ENCODE data around the gene RAB11A. TPM values are rescaled to one million over a fixed set of nuclear protein-coding genes. Genes with fewer than 3 reads are reported as not detected.

The RAB11A gene
- total and polyA plus RNA-seq, 9 of the 15 experiments (the other 6 are each of a cell fraction or from before 2014, with no cell fraction given): 129 to 369 (median 245) TPM

GRCh38 chr15:65869126-65869953, at the start of gene RAB11A (continued):
- TF ChIP-seq REST (IDR thresholded peaks at IDR 0.05; ENCODE audit: borderline replicate concordance) (peak; percentile 85), REST (CRISPR knock-in tag; IDR thresholded peaks at IDR 0.05; ENCODE audit: low read depth) (no peak), DDX20 (tag; IDR thresholded peaks at IDR 0.05; ENCODE audit: low read depth) (no peak), GTF2E2 (tag; IDR thresholded peaks at IDR 0.05) (peak; percentile 64; the same call in 1 of the 2 replicates), ZNF644 (tag; IDR thresholded peaks at IDR 0.05; ENCODE audit: low read depth) (no peak), ZBTB5 (IDR thresholded peaks at IDR 0.05) (no peak), FOXK2 (conservative IDR thresholded peaks at IDR 0.05 in 1 of 2, IDR thresholded peaks at IDR 0.05 in 1 of 2; ENCODE audit: low read depth in 2 of 2) (peak; percentile 46 to 52; a peak in 3 of 4 replicates), ZNF79 (CRISPR knock-in tag; IDR thresholded peaks at IDR 0.05; ENCODE audit: low read depth) (no peak), HDAC3 (IDR thresholded peaks at IDR 0.05; ENCODE audit: borderline replicate concordance, partially characterized antibody) (peak; percentile 74), ZNF395 (CRISPR knock-in tag; IDR thresholded peaks at IDR 0.05) (no peak)

All from K562 (cell line).